IMR-90 (cell line): ENCODE measurements around the gene LDLRAD4. TPM values are rescaled to one million over a fixed set of nuclear protein-coding genes. Genes with fewer than 3 reads are reported as not detected.

Source experiments
- ATAC-seq: fragments of 200-7000 bp; cut with Tn5 transposase; 2 replicates; pipeline ENCODE4 v1.9.1; 2020; ENCODE audit warnings: low read depth, mild to moderate bottlenecking, moderate library complexity
- BruUV-seq: library from RNA; stranded (reverse); fragments of 400-500 nt; replicated peaks from 2 replicates; lab custom pipeline; 2021; lab: Mats Ljungman, UMichigan
- CTCF ChIA-PET: fragments of 300-600 bp; formaldehyde crosslinking; extraction: SDS; loops from one replicate; lab custom pipeline; 2021; ENCODE audit warnings: antibody characterized with exemption; lab: Yijun Ruan, JAX
- POLR2A ChIA-PET: fragments of 300-600 bp; sonication (Branson Sonifier 250); formaldehyde crosslinking; loops from one replicate; lab custom pipeline; 2022; ENCODE audit warnings: antibody characterized with exemption; ENCODE audit not compliant: unreplicated experiment; lab: Charles Lee
- DNase-seq: peaks from one replicate; pipeline ENCODE4 v3.0.0; 2013
- H2AFZ ChIP-seq: replicated peaks from 2 replicates; pipeline ENCODE3; 2013; ENCODE audit warnings: low read length, mild to moderate bottlenecking; ENCODE audit not compliant: poor library complexity
- H2AK5ac ChIP-seq: 2 replicates; pipeline ENCODE4 v1.6.1; 2013; ENCODE audit warnings: low read depth, low read length, inconsistent platforms
- H2AK9ac ChIP-seq: replicated peaks from 2 replicates; pipeline ENCODE3; 2013; ENCODE audit warnings: mild to moderate bottlenecking, low read depth, low read length, moderate library complexity; ENCODE audit not compliant: poor library complexity
- H2BK120ac ChIP-seq: 2 replicates; pipeline ENCODE4 v1.6.1; 2013; ENCODE audit warnings: low read depth, low read length, inconsistent platforms
- H2BK15ac ChIP-seq: 3 replicates; pipeline ENCODE4 v1.6.1; 2013; ENCODE audit warnings: low read depth, low read length, inconsistent platforms
- H2BK20ac ChIP-seq: 2 replicates; pipeline ENCODE4 v1.6.1; 2013; ENCODE audit warnings: low read depth, mild to moderate bottlenecking, inconsistent platforms, low read length, moderate library complexity
- H2BK5ac ChIP-seq: 2 replicates; pipeline ENCODE4 v1.6.1; 2013; ENCODE audit warnings: mild to moderate bottlenecking, low read depth, low read length, inconsistent platforms; ENCODE audit not compliant: poor library complexity, severe bottlenecking
- H3K14ac ChIP-seq: replicated peaks from 2 replicates; pipeline ENCODE4 v1.6.1; 2013; ENCODE audit warnings: low read depth, low read length, inconsistent platforms
- H3K18ac ChIP-seq: 2 replicates; pipeline ENCODE4 v1.6.1; 2013; ENCODE audit warnings: low read depth, low read length, control low read depth
- H3K23ac ChIP-seq: 2 replicates; pipeline ENCODE4 v1.6.1; 2013; ENCODE audit warnings: low read depth, low read length, inconsistent platforms
- H3K27ac ChIP-seq: 2 replicates; pipeline ENCODE4 v1.5.1; 2013; ENCODE audit warnings: mild to moderate bottlenecking, control low read depth, low read length; ENCODE audit not compliant: insufficient read depth
- H3K27me3 ChIP-seq: 2 replicates; pipeline ENCODE4 v1.6.1; 2013; ENCODE audit warnings: low read length; ENCODE audit not compliant: control insufficient read depth, insufficient read depth
- H3K36me3 ChIP-seq: 2 replicates; pipeline ENCODE4 v1.6.1; 2013; ENCODE audit warnings: low read length, mixed read lengths; ENCODE audit not compliant: control insufficient read depth, insufficient read depth
- H3K4ac ChIP-seq: 2 replicates; pipeline ENCODE4 v1.6.1; 2013; ENCODE audit warnings: low read depth, low read length, inconsistent platforms
- H3K4me1 ChIP-seq: 2 replicates; pipeline ENCODE4 v1.6.1; 2013; ENCODE audit warnings: low read length, mixed read lengths; ENCODE audit not compliant: control insufficient read depth, insufficient read depth
- H3K4me2 ChIP-seq: 2 replicates; pipeline ENCODE4 v1.6.1; 2013; ENCODE audit warnings: low read depth, mild to moderate bottlenecking, control low read depth, low read length, moderate library complexity
- H3K4me3 ChIP-seq: 2 replicates; pipeline ENCODE4 v1.5.1; 2013; ENCODE audit warnings: low read depth, mild to moderate bottlenecking, control low read depth, low read length, moderate library complexity; ENCODE audit not compliant: insufficient read depth
- H3K56ac ChIP-seq: 2 replicates; pipeline ENCODE4 v1.6.1; 2013; ENCODE audit warnings: low read length, inconsistent platforms; ENCODE audit not compliant: insufficient read depth; ENCODE audit errors: extremely low read depth
- H3K79me1 ChIP-seq, 2 experiments: 2 replicates each; pipeline ENCODE4 v1.6.1; 2013; ENCODE audit warnings: low read length in 2 of 2, inconsistent platforms in 1 of 2, low read depth in 1 of 2
- H3K9ac ChIP-seq: 2 replicates; pipeline ENCODE4 v1.6.1; 2013; ENCODE audit warnings: low read depth, low read length, control low read depth
- H3K9me1 ChIP-seq: 2 replicates; pipeline ENCODE4 v1.6.1; 2013; ENCODE audit warnings: low read length, inconsistent platforms; ENCODE audit not compliant: insufficient read depth
- H3K9me3 ChIP-seq: 2 replicates; pipeline ENCODE4 v1.6.1; 2013; ENCODE audit warnings: low read length; ENCODE audit not compliant: control insufficient read depth, insufficient read depth
- H4K20me1 ChIP-seq: 2 replicates; pipeline ENCODE4 v1.6.1; 2013; ENCODE audit warnings: low read length, inconsistent platforms; ENCODE audit not compliant: insufficient read depth
- H4K5ac ChIP-seq: 2 replicates; pipeline ENCODE4 v1.6.1; 2013; ENCODE audit warnings: mild to moderate bottlenecking, low read depth, low read length, control low read depth
- H4K8ac ChIP-seq, 2 experiments: 2 replicates each; pipeline ENCODE4 v1.6.1; 2013; ENCODE audit warnings: low read depth in 2 of 2, low read length in 2 of 2, control low read depth in 1 of 2, inconsistent platforms in 1 of 2
- H4K91ac ChIP-seq: 2 replicates; pipeline ENCODE4 v1.6.1; 2013; ENCODE audit warnings: low read depth, low read length, inconsistent platforms; ENCODE audit not compliant: insufficient read depth
- CEBPB ChIP-seq: IDR thresholded peaks from 2 replicates; pipeline ENCODE4 v1.6.1; 2012; ENCODE audit warnings: low read depth, low read length, improper control_type of control experiment
- CHD1 ChIP-seq: IDR thresholded peaks from 2 replicates; pipeline ENCODE4 v1.6.1; 2012; ENCODE audit warnings: low read depth, low read length, improper control_type of control experiment
- CTCF ChIP-seq: conservative IDR thresholded peaks from 2 replicates; pipeline ENCODE4 v1.5.1; 2012; ENCODE audit warnings: mild to moderate bottlenecking, low read depth, low read length, improper control_type of control experiment
- ELK1 ChIP-seq: fragments of 150-350 bp; IDR thresholded peaks from 2 replicates; pipeline ENCODE4 v1.6.1; 2016; ENCODE audit warnings: low read depth, mild to moderate bottlenecking, low read length, moderate library complexity, borderline replicate concordance
- FOS ChIP-seq: fragments of 150-350 bp; IDR thresholded peaks from 2 replicates; pipeline ENCODE4 v1.6.1; 2016; ENCODE audit warnings: low read depth, low read length
- MAFK ChIP-seq: IDR thresholded peaks from 2 replicates; pipeline ENCODE4 v1.6.1; 2012; ENCODE audit warnings: low read depth, low read length, improper control_type of control experiment
- MAZ ChIP-seq: IDR thresholded peaks from 2 replicates; pipeline ENCODE4 v1.6.1; 2012; ENCODE audit warnings: low read depth, mild to moderate bottlenecking, low read length, improper control_type of control experiment, moderate library complexity, borderline replicate concordance
- MXI1 ChIP-seq: IDR thresholded peaks from 2 replicates; pipeline ENCODE4 v1.6.1; 2012; ENCODE audit warnings: low read depth, mild to moderate bottlenecking, low read length, moderate library complexity, borderline replicate concordance
- NFE2L2 ChIP-seq: fragments of 150-350 bp; IDR thresholded peaks from 2 replicates; pipeline ENCODE4 v1.6.1; 2016; ENCODE audit warnings: low read depth, mild to moderate bottlenecking, low read length
- RAD21 ChIP-seq: IDR thresholded peaks from 2 replicates; pipeline ENCODE4 v1.6.1; 2012; ENCODE audit warnings: low read length, improper control_type of control experiment
- RFX5 ChIP-seq: IDR thresholded peaks from 2 replicates; pipeline ENCODE4 v1.8.0; 2012; ENCODE audit warnings: low read depth, mild to moderate bottlenecking, low read length, moderate library complexity
- SMC3 ChIP-seq: fragments of 150-350 bp; IDR thresholded peaks from 2 replicates; pipeline ENCODE4 v1.6.1; 2016; ENCODE audit warnings: low read depth, mild to moderate bottlenecking, antibody characterized with exemption, low read length, moderate library complexity
- USF2 ChIP-seq: fragments of 150-350 bp; IDR thresholded peaks from 2 replicates; pipeline ENCODE4 v1.6.1; 2017; ENCODE audit warnings: mild to moderate bottlenecking, antibody characterized with exemption, low read length, low read depth
- WGBS, 2 experiments: methylation state at CpG; one replicate each; pipeline versions ENCODE4 v1.1.5 to v1.1.7; 2013; ENCODE audit warnings: missing lambda C conversion rate in 2 of 2; ENCODE audit not compliant: insufficient read length in 1 of 2; ENCODE audit errors: extremely low coverage in 2 of 2; 5-methylcytosine and 5-hydroxymethylcytosine counted together
- dilution Hi-C: fragments of 300-500 bp; cut with HindIII; formaldehyde crosslinking; loops from one replicate; pipeline ENCODE4 v1.14.3; 2018; ENCODE audit warnings: low sequenced_read_pairs; ENCODE audit not compliant: unreplicated experiment
- in situ Hi-C: fragments of 300-500 bp; cut with MboI; formaldehyde crosslinking; loops from 3 replicates; pipeline ENCODE4 v1.14.3; 2019; ENCODE audit warnings: low sequenced_read_pairs, inconsistent platforms, mixed read lengths
- intact Hi-C: fragments of 100-400 bp; cut with micrococcal nuclease; formaldehyde crosslinking; loops from 2 replicates; pipeline ENCODE4 v1.10.0; 2022
- polyA plus RNA-seq, 3 experiments: library from polyadenylated mRNA; depleted of rRNA; stranded (reverse); fragments of >200 nt; gene quantifications; 2 replicates each; pipeline ENCODE4 v1.2.3, GENCODE V29; 2012; ENCODE audit warnings: low replicate concordance in 1 of 3
- total RNA-seq: library from RNA; depleted of rRNA; stranded (reverse); fragments of >200 nt; gene quantifications from 2 replicates; pipeline ENCODE4 v1.2.3, GENCODE V29; 2012

The LDLRAD4 gene
- total and polyA plus RNA-seq, 2 of the 4 experiments (the other 2 are of a cell fraction): not detected

GRCh38 chr18:13219593-13220159 is 1.1 kb downstream of the LDLRAD4 start:
- Histone ChIP-seq H3K9ac (no peak overlapping the region), H4K91ac (no peak overlapping the region), H3K4me2 (no peak overlapping the region), H3K9me1 (no peaks in the 10 kb centered on the region), H3K79me1 (no peaks in the 10 kb centered on the region), H3K18ac (no peak overlapping the region), H3K4me3 (no peak overlapping the region), H3K4me1 (peaks cover 2% of the 10 kb centered on the region; the same call in 1 of the 2 replicates), H3K4ac (no peak overlapping the region), H3K9me3 (no peaks in the 10 kb centered on the region; the same call in 1 of the 2 replicates), H2AFZ (no peak overlapping the region), H2AK5ac (no peak overlapping the region), H2BK120ac (no peak overlapping the region), H4K20me1 (no peaks in the 10 kb centered on the region), H2BK15ac (no peak overlapping the region), H3K56ac (no peak overlapping the region), H4K8ac (no peak overlapping the region), H3K27me3 (peaks cover 52% of the 10 kb centered on the region), H2BK20ac (no peak overlapping the region), H3K36me3 (no peaks in the 10 kb centered on the region), H3K14ac (no peak overlapping the region), H3K27ac (no peak overlapping the region), H3K23ac (no peak overlapping the region), H2AK9ac (no peak overlapping the region), H2BK5ac (no peak overlapping the region), H4K5ac (no peak overlapping the region)
- dilution Hi-C loops (no loop called here), intact Hi-C loops (no loop called here), in situ Hi-C loops (no loop called here)
- no peak for DNase-seq
- POLR2A ChIA-PET: interaction anchor here (0.6 kb wide), 1 partner anchor 507 kb away, joined by 3 read pairs; the partner anchor contains the start of genes FAM210A and RNMT
- no TSS peak for BruUV-seq
- ATAC-seq: no peak
- no peak for TF ChIP-seq NFE2L2
- no peak for TF ChIP-seq MAFK
- no peak for TF ChIP-seq CHD1
- no peak for TF ChIP-seq CEBPB
- TF ChIP-seq MXI1: no peak
- no peak for TF ChIP-seq FOS
- TF ChIP-seq ELK1: no peak
- no peak for TF ChIP-seq SMC3
- TF ChIP-seq USF2: no peak
- TF ChIP-seq RAD21: no peak
- no peak for TF ChIP-seq CTCF
- no peak for TF ChIP-seq MAZ
- no peak for TF ChIP-seq RFX5
- CTCF ChIA-PET: interaction anchor here (0.6 to 0.8 kb wide), 2 partner anchors 13 to 414 kb away, joined by 3 to 4 read pairs; no protein-coding TSS in a partner anchor
- WGBS, 2 experiments: no CpG with 5 or more reads among the region's 4 CpGs
